Naive thymus-derived CD8-positive, alpha-beta T cell (primary cell): ENCODE results near the gene NUBPL. TPM values are rescaled to one million over a fixed set of nuclear protein-coding genes. Genes with fewer than 3 reads are reported as not detected.
"Not testable (repeated sequence)": the region's sequence is repeated elsewhere in the genome, so short reads cannot be mapped to it uniquely, and the experiment has no call there.

ENCODE experiments used
- ATAC-seq, 2 donors: fragments of 150-1000 bp; cut with Tn5 transposase in 1 of 2; sonication (Bioruptor Pico), chemical (Tn5 transposase) in 1 of 2; 1 replicate in 1 of 2; 2 replicates in 1 of 2; pipeline ENCODE4 v1.10.0; 2021; ENCODE audit warnings: mild to moderate bottlenecking in 2 of 2, moderate library complexity in 2 of 2
- POLR2A ChIA-PET: fragments of 350-600 bp; sonication (Branson Sonifier 250); formaldehyde crosslinking; loops from one replicate; lab custom pipeline; 2021; ENCODE audit warnings: antibody characterized with exemption; lab: Charles Lee
- DNase-seq, 10 donors: peaks; one replicate each; pipeline versions ENCODE4 v3.0.0 to v3.0.0-alpha.2; 2020 to 2022
- H3K27ac Mint-ChIP-seq, 10 donors: one replicate each; pipeline ENCODE4 v1.8.0; 2020 to 2022; ENCODE audit warnings: mild to moderate bottlenecking in 10 of 10, mixed read lengths in 10 of 10, moderate library complexity in 4 of 10, inconsistent platforms in 1 of 10
- H3K27me3 Mint-ChIP-seq, 5 donors: one replicate each; pipeline ENCODE4 v1.8.0; 2021 to 2022; ENCODE audit warnings: mixed read lengths in 5 of 5
- H3K36me3 Mint-ChIP-seq, 3 donors: one replicate each; pipeline ENCODE4 v1.8.0; 2020 to 2022; ENCODE audit warnings: mixed read lengths in 3 of 3, mild to moderate bottlenecking in 2 of 3, inconsistent platforms in 1 of 3
- H3K4me1 Mint-ChIP-seq, 4 donors: one replicate each; pipeline ENCODE4 v1.8.0; 2021 to 2022; ENCODE audit warnings: mixed read lengths in 4 of 4
- H3K4me3 Mint-ChIP-seq, 10 donors: one replicate each; pipeline ENCODE4 v1.8.0; 2020 to 2022; ENCODE audit warnings: mild to moderate bottlenecking in 10 of 10, mixed read lengths in 10 of 10, moderate library complexity in 6 of 10, inconsistent platforms in 1 of 10
- H3K9me3 Mint-ChIP-seq, 9 donors: one replicate each; pipeline ENCODE4 v1.8.0; 2020 to 2022; ENCODE audit warnings: mixed read lengths in 9 of 9, mild to moderate bottlenecking in 3 of 9, inconsistent platforms in 1 of 9, moderate library complexity in 1 of 9
- polyA plus RNA-seq, 3 donors: library from polyadenylated mRNA; unstranded; fragments of 300-500 nt; fragmentation: Illumina TruSeq; gene quantifications; one replicate each; pipeline ENCODE4 v1.2.3, GENCODE V29; 2021
- total RNA-seq, 8 experiments: library from RNA in 2 of 8; stranded (reverse) in 2 of 8; gene quantifications; one replicate each; pipeline ENCODE4 v1.2.3 and lab custom pipeline; 2021 to 2026

NUBPL gene
- total and polyA plus RNA-seq, 5 experiments from 2014 or later, result 6.7 to 11.3 (median 8.6) TPM

GRCh38 chr14:31881531-31882310, 320.5 kb downstream of the NUBPL start:
- H3K4me1 Mint-ChIP-seq, result no peaks in the 10 kb centered on the region
- POLR2A ChIA-PET, result no interaction called here
- no peak overlapping the region for H3K27ac Mint-ChIP-seq
- no peak for ATAC-seq
- no peak for DNase-seq
- peaks cover 0 to 10% (median 0%) of the 10 kb centered on the region in 9 donors for H3K9me3 Mint-ChIP-seq
- H3K27me3 Mint-ChIP-seq, result peaks cover 0 to 10% (median 5%) of the 10 kb centered on the region in 5 donors
- no peak overlapping the region for H3K4me3 Mint-ChIP-seq
- H3K36me3 Mint-ChIP-seq, result no peaks in the 10 kb centered on the region

- peaks cover 0 to 10% (median 1%) of the 10 kb centered on the region in 5 donors for H3K27me3 Mint-ChIP-seq
- no peaks in the 10 kb centered on the region for H3K36me3 Mint-ChIP-seq
- no peak overlapping the region for H3K4me3 Mint-ChIP-seq
- POLR2A ChIA-PET, result no interaction called here
- H3K4me1 Mint-ChIP-seq, result peaks cover 0 to 2% (median 0%) of the 10 kb centered on the region in 4 donors
- no peak for ATAC-seq
- no peaks in the 10 kb centered on the region for H3K9me3 Mint-ChIP-seq
- no peak for DNase-seq
- H3K27ac Mint-ChIP-seq, result no peak overlapping the region
Measured at GRCh38 chr14:31884238-31884637, 323.0 kb downstream of the NUBPL start.

- Mint-ChIP-seq H3K27ac (no peak overlapping the region), H3K27me3 (peaks cover 0 to 10% (median 1%) of the 10 kb centered on the region in 5 donors), H3K4me3 (no peak overlapping the region), H3K9me3 (no peaks in the 10 kb centered on the region), H3K36me3 (no peaks in the 10 kb centered on the region), H3K4me1 (peaks cover 0 to 2% (median 0%) of the 10 kb centered on the region in 4 donors)
- POLR2A ChIA-PET, result no interaction called here
- no peak for DNase-seq
- ATAC-seq, result no peak
Measured at GRCh38 chr14:31884776-31885379, 323.7 kb downstream of the NUBPL start.

GRCh38 chr14:31886156-31886835, 325.1 kb downstream of the NUBPL start:
- POLR2A ChIA-PET, result no interaction called here
- Mint-ChIP-seq H3K4me1 (peaks cover 0 to 2% (median 0%) of the 10 kb centered on the region in 4 donors), H3K4me3 (no peak overlapping the region), H3K36me3 (no peaks in the 10 kb centered on the region), H3K27me3 (peaks cover 0 to 4% (median 1%) of the 10 kb centered on the region in 5 donors), H3K27ac (no peak overlapping the region), H3K9me3 (no peaks in the 10 kb centered on the region)
- ATAC-seq (no peak), DNase-seq (no peak)

GRCh38 chr14:31887929-31888580, 326.9 kb downstream of the NUBPL start:
- Mint-ChIP-seq H3K4me3 (no peak overlapping the region), H3K27me3 (peaks cover 0 to 15% (median 2%) of the 10 kb centered on the region in 5 donors), H3K4me1 (peaks cover 0 to 2% (median 0%) of the 10 kb centered on the region in 4 donors), H3K27ac (no peak overlapping the region), H3K9me3 (no peaks in the 10 kb centered on the region), H3K36me3 (peaks cover 0 to 4% (median 0%) of the 10 kb centered on the region in 3 donors)
- ATAC-seq, result no peak
- POLR2A ChIA-PET, result no interaction called here
- no peak for DNase-seq

GRCh38 chr14:31889297-31889696, 328.1 kb downstream of the NUBPL start:
- no peaks in the 10 kb centered on the region for H3K9me3 Mint-ChIP-seq
- no peak for DNase-seq
- H3K4me3 Mint-ChIP-seq, result no peak overlapping the region
- peaks cover 0 to 4% (median 0%) of the 10 kb centered on the region in 3 donors for H3K36me3 Mint-ChIP-seq
- no peak overlapping the region for H3K27ac Mint-ChIP-seq
- POLR2A ChIA-PET, result no interaction called here
- H3K4me1 Mint-ChIP-seq, result peaks cover 0 to 2% (median under 1%) of the 10 kb centered on the region in 4 donors
- ATAC-seq, result no peak
- peaks cover 0 to 21% (median 3%) of the 10 kb centered on the region in 5 donors for H3K27me3 Mint-ChIP-seq

GRCh38 chr14:31890202-31890601, 329.0 kb downstream of the NUBPL start:
- H3K27ac Mint-ChIP-seq, H3K4me3 Mint-ChIP-seq, POLR2A ChIA-PET, ATAC-seq, H3K36me3 Mint-ChIP-seq, H3K9me3 Mint-ChIP-seq, H3K4me1 Mint-ChIP-seq, DNase-seq: not testable (repeated sequence)
- peaks cover 0 to 30% (median 7%) of the 10 kb centered on the region in 5 donors for H3K27me3 Mint-ChIP-seq

- ATAC-seq, result no peak
- H3K36me3 Mint-ChIP-seq, result peaks cover 0 to 4% (median 0%) of the 10 kb centered on the region in 3 donors
- peaks cover 2 to 44% (median 7%) of the 10 kb centered on the region in 5 donors for H3K27me3 Mint-ChIP-seq
- no peak for DNase-seq
- H3K4me3 Mint-ChIP-seq, result no peak overlapping the region
- no peak overlapping the region for H3K27ac Mint-ChIP-seq
- POLR2A ChIA-PET, result no interaction called here
- peaks cover 0 to 4% (median under 1%) of the 10 kb centered on the region in 4 donors for H3K4me1 Mint-ChIP-seq
- no peaks in the 10 kb centered on the region for H3K9me3 Mint-ChIP-seq
Measured at GRCh38 chr14:31893221-31893757, 332.1 kb downstream of the NUBPL start.

- H3K27ac Mint-ChIP-seq, result no peak overlapping the region
- H3K4me3 Mint-ChIP-seq, result no peak overlapping the region
- peaks cover 2 to 52% (median 7%) of the 10 kb centered on the region in 5 donors for H3K27me3 Mint-ChIP-seq
- H3K36me3 Mint-ChIP-seq, result peaks cover 0 to 4% (median 0%) of the 10 kb centered on the region in 3 donors
- ATAC-seq (no peak), DNase-seq (no peak)
- POLR2A ChIA-PET, result interaction anchor here (0.6 kb wide), 1 partner anchor 300 kb away, joined by 4 read pairs; no protein-coding TSS in a partner anchor
- H3K4me1 Mint-ChIP-seq, result peaks cover 0 to 10% (median 0%) of the 10 kb centered on the region in 4 donors
- H3K9me3 Mint-ChIP-seq, result no peaks in the 10 kb centered on the region
Measured at GRCh38 chr14:31894351-31894750, 333.1 kb downstream of the NUBPL start.

GRCh38 chr14:31895206-31895605, 334.0 kb downstream of the NUBPL start:
- peaks cover 0 to 10% (median 0%) of the 10 kb centered on the region in 4 donors for H3K4me1 Mint-ChIP-seq
- no peak for DNase-seq
- H3K4me3 Mint-ChIP-seq, result no peak overlapping the region
- ATAC-seq, result no peak
- H3K27ac Mint-ChIP-seq, result no peak overlapping the region
- POLR2A ChIA-PET, result no interaction called here
- H3K36me3 Mint-ChIP-seq, result peaks cover 0 to 4% (median 0%) of the 10 kb centered on the region in 3 donors
- no peaks in the 10 kb centered on the region for H3K9me3 Mint-ChIP-seq
- peaks cover 2 to 54% (median 7%) of the 10 kb centered on the region in 5 donors for H3K27me3 Mint-ChIP-seq

- POLR2A ChIA-PET, result no interaction called here
- peaks cover 0 to 10% (median 0%) of the 10 kb centered on the region in 4 donors for H3K4me1 Mint-ChIP-seq
- DNase-seq, result no peak
- no peak overlapping the region for H3K27ac Mint-ChIP-seq
- ATAC-seq, result no peak
- peaks cover 2 to 54% (median 7%) of the 10 kb centered on the region in 5 donors for H3K27me3 Mint-ChIP-seq
- H3K9me3 Mint-ChIP-seq, result no peaks in the 10 kb centered on the region
- H3K4me3 Mint-ChIP-seq, result no peak overlapping the region
- H3K36me3 Mint-ChIP-seq, result peaks cover 0 to 4% (median 0%) of the 10 kb centered on the region in 3 donors
Measured at GRCh38 chr14:31895646-31896045, 334.4 kb downstream of the NUBPL start.

GRCh38 chr14:31897581-31898186, 336.5 kb downstream of the NUBPL start:
- no peak overlapping the region for H3K4me3 Mint-ChIP-seq
- peaks cover 0 to 42% (median 7%) of the 10 kb centered on the region in 5 donors for H3K27me3 Mint-ChIP-seq

More at GRCh38 chr14:31897581-31898186, 336.5 kb downstream of the NUBPL start:
- ATAC-seq (no peak), DNase-seq (no peak)
- POLR2A ChIA-PET, result no interaction called here
- no peak overlapping the region for H3K27ac Mint-ChIP-seq
- H3K9me3 Mint-ChIP-seq, result no peaks in the 10 kb centered on the region
- H3K4me1 Mint-ChIP-seq, result peaks cover 0 to 10% (median 0%) of the 10 kb centered on the region in 4 donors
- H3K36me3 Mint-ChIP-seq, result no peaks in the 10 kb centered on the region
